PC-3 (cell line): Measurements from ENCODE around the gene CA5B. TPM values are rescaled to one million over a fixed set of nuclear protein-coding genes. Genes with fewer than 3 reads are reported as not detected.
"Not testable (repeated sequence)": the region's sequence is repeated elsewhere in the genome, so short reads cannot be mapped to it uniquely, and the experiment has no call there.

Source experiments
- ATAC-seq: fragments of 200-7000 bp; cut with Tn5 transposase; 2 replicates; pipeline ENCODE4 v1.9.1; 2020; ENCODE audit warnings: mild to moderate bottlenecking, moderate library complexity
- BruUV-seq: library from RNA; stranded (reverse); fragments of 400-500 nt; replicated peaks from 2 replicates; lab custom pipeline; 2021; lab: Mats Ljungman, UMichigan
- CTCF ChIA-PET: fragments of 300-600 bp; sonication (Branson Sonifier 250); formaldehyde crosslinking; loops from one replicate; lab custom pipeline; 2022; ENCODE audit warnings: antibody characterized with exemption; lab: Charles Lee
- POLR2A ChIA-PET: fragments of 300-600 bp; sonication (Branson Sonifier 250); formaldehyde crosslinking; loops from one replicate; lab custom pipeline; 2022; ENCODE audit warnings: antibody characterized with exemption; ENCODE audit not compliant: unreplicated experiment; lab: Charles Lee
- DNase-seq: peaks from one replicate; pipeline ENCODE4 v3.0.0-alpha.2; 2015
- H2AFZ ChIP-seq: fragments of 300-600 bp; sonication (generic); 2 replicates; pipeline ENCODE4 v1.6.0; 2016; ENCODE audit warnings: antibody characterized with exemption, low read length
- H3F3A ChIP-seq: fragments of 300-600 bp; sonication (generic); one replicate; pipeline ENCODE4 v1.6.0; 2017; ENCODE audit warnings: antibody characterized with exemption, low read length, control low read depth, mild to moderate bottlenecking; ENCODE audit not compliant: unreplicated experiment
- H3K27ac ChIP-seq: fragments of 300-600 bp; sonication (generic); 2 replicates; pipeline ENCODE4 v1.5.1; 2016; ENCODE audit warnings: mild to moderate bottlenecking, low read length
- H3K27me3 ChIP-seq: fragments of 300-600 bp; sonication (generic); 2 replicates; pipeline ENCODE4 v1.6.1; 2016; ENCODE audit warnings: low read length, mixed read lengths
- H3K36me3 ChIP-seq: fragments of 300-600 bp; sonication (generic); 2 replicates; pipeline ENCODE4 v1.6.1; 2016; ENCODE audit warnings: low read depth, mixed run types, low read length, mixed read lengths
- H3K4me1 ChIP-seq: fragments of 300-600 bp; sonication (generic); 2 replicates; pipeline ENCODE4 v1.5.1; 2016; ENCODE audit warnings: low read length; ENCODE audit not compliant: insufficient read depth
- H3K4me2 ChIP-seq: fragments of 300-600 bp; sonication (generic); 2 replicates; pipeline ENCODE4 v1.6.0; 2016; ENCODE audit warnings: low read length
- H3K4me3 ChIP-seq: fragments of 300-600 bp; sonication (generic); 2 replicates; pipeline ENCODE4 v1.5.1; 2016; ENCODE audit warnings: mild to moderate bottlenecking, low read length, mixed read lengths
- H3K79me2 ChIP-seq: fragments of 300-600 bp; sonication (generic); 2 replicates; pipeline ENCODE4 v1.6.1; 2017; ENCODE audit warnings: low read length, mixed read lengths
- H3K9ac ChIP-seq: fragments of 300-600 bp; sonication (generic); 2 replicates; pipeline ENCODE4 v1.6.0; 2016; ENCODE audit warnings: mild to moderate bottlenecking, low read length
- H3K9me2 ChIP-seq: fragments of 300-600 bp; sonication (generic); replicated peaks from 2 replicates; pipeline ENCODE4 v1.6.1; 2016; ENCODE audit warnings: mixed run types, low read length, mixed read lengths
- H3K9me3 ChIP-seq: fragments of 300-600 bp; sonication (generic); 2 replicates; pipeline ENCODE4 v1.6.1; 2016; ENCODE audit warnings: low read length, mixed read lengths
- H4K20me1 ChIP-seq: fragments of 300-600 bp; sonication (generic); 2 replicates; pipeline ENCODE4 v1.6.1; 2016; ENCODE audit warnings: low read length, mixed read lengths
- CTCF ChIP-seq: fragments of 300-600 bp; sonication (generic); conservative IDR thresholded peaks from 2 replicates; pipeline ENCODE4 v1.5.1; 2017; ENCODE audit warnings: antibody characterized with exemption, low read depth, mild to moderate bottlenecking, low read length
- EZH2 ChIP-seq: fragments of 300-600 bp; sonication (generic); IDR thresholded peaks from one replicate; pipeline ENCODE4 v1.6.1; 2017; ENCODE audit warnings: antibody characterized with exemption, mild to moderate bottlenecking, low read length; ENCODE audit not compliant: unreplicated experiment
- EZH2phosphoT487 ChIP-seq: fragments of 300-600 bp; sonication (generic); IDR thresholded peaks from 2 replicates; pipeline ENCODE4 v1.6.1; 2018; ENCODE audit warnings: mild to moderate bottlenecking, antibody characterized with exemption, low read length, borderline replicate concordance
- intact Hi-C: fragments of 100-400 bp; cut with micrococcal nuclease; formaldehyde crosslinking; loops from 2 replicates; pipeline ENCODE4 v1.9.0; 2023
- total RNA-seq: library from RNA; depleted of rRNA; stranded (reverse); fragments of >200 nt; gene quantifications from 2 replicates; pipeline ENCODE4 v1.2.3, GENCODE V29; 2014

Gene CA5B
- total RNA-seq, 1 experiment from 2014 or later: 8.5 TPM

- POLR2A ChIA-PET: no interaction called here
- Histone ChIP-seq H3K36me3 (no peaks in the 10 kb centered on the region), H3K27me3 (no peaks in the 10 kb centered on the region), H3K4me3 (no peak overlapping the region), H3K4me2 (no peak overlapping the region), H3K4me1 (peaks cover 6% of the 10 kb centered on the region; the same call in 1 of the 2 replicates), H3K9ac (no peak overlapping the region), H3K9me3 (no peaks in the 10 kb centered on the region), H2AFZ (no peak overlapping the region), H3K79me2 (no peaks in the 10 kb centered on the region), H4K20me1 (no peaks in the 10 kb centered on the region), H3K9me2 (no peaks in the 10 kb centered on the region), H3F3A (no peaks in the 10 kb centered on the region), H3K27ac (no peak overlapping the region)
- BruUV-seq: no TSS peak
- ATAC-seq: no peak
- intact Hi-C loops: no loop called here
- no peak for DNase-seq
- no peak for TF ChIP-seq CTCF
- TF ChIP-seq EZH2phosphoT487: no peak
- no peak for TF ChIP-seq EZH2
- CTCF ChIA-PET: interaction anchor here (0.6 kb wide), 1 partner anchor 252 kb away, joined by 10 read pairs; no protein-coding TSS in a partner anchor
Observed at GRCh38 chrX:15721911-15722310, 16.2 kb upstream of the CA5B start.

- intact Hi-C loops: no loop called here
- Histone ChIP-seq H3K9me2 (no peaks in the 10 kb centered on the region), H3K36me3 (no peaks in the 10 kb centered on the region), H3K4me2 (no peak overlapping the region), H3K9me3 (no peaks in the 10 kb centered on the region), H3K4me1 (no peaks in the 10 kb centered on the region; the same call in 1 of the 2 replicates), H3K4me3 (no peak overlapping the region), H4K20me1 (no peaks in the 10 kb centered on the region), H3K9ac (no peak overlapping the region), H2AFZ (no peak overlapping the region), H3K27me3 (no peaks in the 10 kb centered on the region), H3K79me2 (no peaks in the 10 kb centered on the region), H3F3A (no peaks in the 10 kb centered on the region), H3K27ac (0 out of 2 replicates have a peak overlapping the region, but pooled peaks have one; percentile 5)
- DNase-seq (no peak), ATAC-seq (peak; percentile 29)
- BruUV-seq: no TSS peak
- POLR2A ChIA-PET: interaction anchor here (0.6 kb wide), 1 partner anchor 15 kb away, joined by 11 read pairs; no protein-coding TSS in a partner anchor
- CTCF ChIA-PET: no interaction called here
- TF ChIP-seq EZH2 (no peak), CTCF (no peak), EZH2phosphoT487 (no peak)
Observed at GRCh38 chrX:15723887-15724517, 14.1 kb upstream of the CA5B start.

GRCh38 chrX:15724911-15725310, 13.2 kb upstream of the CA5B start:
- ATAC-seq (no peak), DNase-seq (no peak)
- Histone ChIP-seq H3K36me3 (no peaks in the 10 kb centered on the region), H3K9me3 (no peaks in the 10 kb centered on the region), H3K9me2 (no peaks in the 10 kb centered on the region), H3K9ac (no peak overlapping the region), H3K4me1 (no peaks in the 10 kb centered on the region), H3K4me3 (no peak overlapping the region), H3K27me3 (no peaks in the 10 kb centered on the region), H3K4me2 (no peak overlapping the region), H3K27ac (no peak overlapping the region), H3K79me2 (no peaks in the 10 kb centered on the region), H4K20me1 (no peaks in the 10 kb centered on the region), H3F3A (no peaks in the 10 kb centered on the region), H2AFZ (no peak overlapping the region)
- TF ChIP-seq EZH2phosphoT487 (no peak), CTCF (0 out of 2 replicates have a peak, but pooled peaks have one; percentile 9)
- BruUV-seq: no TSS peak
- ChIA-PET POLR2A (no interaction called here), CTCF (no interaction called here)
- intact Hi-C loops: no loop called here

GRCh38 chrX:15731368-15731767, 6.7 kb upstream of the CA5B start:
- DNase-seq, ATAC-seq, H3K27me3 ChIP-seq, H3K4me1 ChIP-seq, POLR2A ChIA-PET, intact Hi-C loops, H3F3A ChIP-seq, H3K27ac ChIP-seq, H2AFZ ChIP-seq, H3K9ac ChIP-seq, CTCF ChIA-PET, H3K36me3 ChIP-seq, H3K9me3 ChIP-seq, H3K9me2 ChIP-seq, H3K4me3 ChIP-seq, H3K4me2 ChIP-seq, BruUV-seq, H4K20me1 ChIP-seq, H3K79me2 ChIP-seq: not testable (repeated sequence)
